Eye (tissue), 1 donor: ENCODE data around the gene SH2D2A.

Experiments
- DNase-seq: peaks from one replicate; pipeline ENCODE4 v3.0.0-alpha.2; 2015

Gene SH2D2A

GRCh38 chr1:156822680-156823079 is 6.0 kb upstream of the SH2D2A start:
- DNase-seq = no peak

DNA sequence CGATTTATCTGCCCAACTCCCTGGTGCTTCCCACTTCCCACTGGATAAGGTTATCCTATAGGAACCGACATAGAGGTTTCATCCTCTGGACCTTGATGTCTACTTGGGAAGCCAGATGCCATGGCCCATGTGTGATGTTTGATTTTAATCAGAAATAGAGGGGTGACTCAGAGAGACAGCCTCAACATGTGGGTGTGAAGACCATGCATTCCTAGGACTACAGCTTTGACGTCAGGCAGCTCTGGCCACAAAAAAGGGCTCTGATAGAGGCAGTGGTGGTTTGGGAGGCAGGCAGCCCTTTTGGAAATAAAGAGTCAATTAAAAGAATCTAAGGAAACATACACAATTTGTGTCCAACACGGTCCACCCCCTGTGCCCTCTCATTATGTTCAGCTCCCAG is 5.2 kb upstream of the SH2D2A start:
- DNase-seq = no peak

GRCh38 chr1:156815961-156816422 is 656 bp downstream of the SH2D2A start:
- no peak for DNase-seq

GRCh38 chr1:156815307-156815826 is 1.3 kb downstream of the SH2D2A start:
- peak; percentile 85 for DNase-seq

DNA sequence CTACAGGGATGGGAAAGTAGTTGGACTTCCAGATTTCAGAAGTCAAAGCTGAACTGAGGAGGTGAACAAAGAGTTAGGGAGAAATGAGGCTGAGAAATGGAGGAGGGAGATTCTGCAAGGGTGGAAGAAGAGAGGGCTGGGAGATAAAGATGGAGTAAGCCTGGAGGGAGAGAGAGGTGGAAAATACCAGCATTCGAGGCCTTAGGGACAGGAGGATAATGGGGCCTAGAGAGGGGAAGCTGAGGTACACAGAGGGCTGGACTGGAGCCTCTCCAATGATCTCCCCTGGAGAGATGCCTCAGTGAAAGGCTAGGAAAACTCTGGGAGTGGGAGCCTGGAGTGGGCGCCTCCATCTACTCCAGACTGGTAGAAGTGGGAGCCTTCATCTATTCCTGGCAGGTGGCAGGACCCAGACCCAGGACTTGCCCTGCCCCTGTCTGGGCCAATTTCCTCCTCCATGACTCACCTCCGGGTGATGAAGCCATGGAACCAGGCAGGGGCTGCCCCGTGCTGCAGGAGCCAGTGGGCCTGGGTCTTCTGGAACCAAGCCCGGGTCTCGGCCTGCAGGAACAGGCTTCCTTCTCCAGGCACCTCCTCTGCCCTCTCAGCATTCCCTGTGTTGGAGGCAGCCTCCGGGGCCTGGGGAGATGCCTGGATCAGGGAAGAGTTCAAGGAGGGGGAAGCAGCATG is 1.9 kb downstream of the SH2D2A start:
- DNase-seq = no peak

DNA sequence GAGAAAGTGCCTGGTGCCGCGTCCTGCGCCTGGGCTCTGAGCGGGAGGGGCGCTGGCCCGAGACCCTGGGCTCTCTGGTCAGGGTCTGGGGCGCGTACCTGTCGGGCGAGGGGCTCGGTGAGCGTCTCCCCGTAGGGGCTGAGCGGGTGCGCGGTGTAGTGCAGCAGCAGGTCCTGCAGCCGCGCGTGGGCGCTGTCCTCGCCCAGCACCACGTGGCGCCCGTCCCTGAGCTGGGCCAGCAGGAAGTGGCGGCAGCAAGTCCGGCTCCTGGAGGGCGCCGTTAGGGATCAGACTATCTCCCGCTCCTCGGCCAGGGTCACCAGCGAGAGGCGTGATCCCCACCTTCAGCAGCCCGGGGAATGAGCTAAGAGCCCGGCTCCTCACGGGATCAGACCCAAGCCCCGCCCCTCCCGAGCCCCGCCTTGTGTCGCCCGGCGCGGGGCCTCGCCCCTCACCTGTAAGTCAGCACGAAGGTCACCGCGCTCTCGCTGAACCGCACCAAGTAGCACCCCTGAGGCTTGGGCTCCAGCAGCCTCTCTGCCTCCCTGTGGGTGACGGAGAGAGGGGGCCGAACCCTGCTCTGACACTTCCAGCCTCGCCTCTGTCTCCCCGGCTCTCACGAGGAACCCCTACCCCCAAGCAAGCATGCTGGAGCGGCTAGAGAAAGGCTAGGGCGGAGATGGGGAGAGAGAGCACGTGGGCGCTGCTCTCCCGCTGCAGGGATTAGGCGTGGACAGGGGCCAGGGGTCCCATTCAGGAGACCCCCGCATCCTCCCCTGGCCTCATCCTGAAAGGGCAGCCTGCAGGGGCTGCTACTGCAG is 2.7 kb downstream of the SH2D2A start:
- peak; percentile 79 for DNase-seq

- no peak for DNase-seq
Observed at GRCh38 chr1:156813298-156813697, 3.4 kb downstream of the SH2D2A start.

GRCh38 chr1:156812293-156812990 is 4.2 kb downstream of the SH2D2A start:
- no peak for DNase-seq

- no peak for DNase-seq
Observed at GRCh38 chr1:156811168-156811567, 5.5 kb downstream of the SH2D2A start.

DNA sequence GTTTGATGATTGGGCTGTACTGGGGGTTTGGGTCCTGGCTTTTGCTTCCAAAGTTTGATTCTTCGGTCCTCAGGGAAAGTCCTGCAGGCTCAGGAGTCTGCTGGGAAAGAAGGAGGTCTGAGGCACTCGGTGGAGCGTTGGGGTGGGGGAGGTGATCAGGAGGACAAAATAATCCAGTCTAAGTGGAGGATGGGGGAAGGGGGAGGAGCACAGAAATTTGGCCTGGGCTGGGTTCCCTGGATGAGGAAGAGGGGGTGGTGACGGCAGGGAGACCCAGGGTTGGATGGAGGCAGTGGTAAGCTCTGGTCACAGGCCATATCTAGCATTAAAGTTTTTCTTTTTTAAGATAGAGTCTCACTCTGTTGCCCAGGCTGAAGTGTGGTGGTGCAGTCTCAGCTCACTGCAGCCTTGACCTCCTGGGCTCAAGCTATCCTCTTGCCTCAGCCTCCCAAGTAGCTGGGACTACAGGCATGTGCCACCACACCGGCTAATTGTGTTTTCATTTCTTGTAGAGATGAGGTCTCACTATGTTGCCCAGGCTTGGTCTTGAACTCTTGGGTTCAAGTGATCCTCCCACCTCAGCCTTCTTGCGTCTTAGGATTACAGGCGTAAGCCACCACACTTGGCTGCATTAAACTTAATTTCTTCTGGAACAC is 6.8 kb downstream of the SH2D2A start:
- DNase-seq = no peak

- no peak for DNase-seq
Observed at GRCh38 chr1:156809281-156809680, 7.4 kb downstream of the SH2D2A start.

GRCh38 chr1:156808186-156809030 is 8.2 kb downstream of the SH2D2A start:
- no peak for DNase-seq

DNA sequence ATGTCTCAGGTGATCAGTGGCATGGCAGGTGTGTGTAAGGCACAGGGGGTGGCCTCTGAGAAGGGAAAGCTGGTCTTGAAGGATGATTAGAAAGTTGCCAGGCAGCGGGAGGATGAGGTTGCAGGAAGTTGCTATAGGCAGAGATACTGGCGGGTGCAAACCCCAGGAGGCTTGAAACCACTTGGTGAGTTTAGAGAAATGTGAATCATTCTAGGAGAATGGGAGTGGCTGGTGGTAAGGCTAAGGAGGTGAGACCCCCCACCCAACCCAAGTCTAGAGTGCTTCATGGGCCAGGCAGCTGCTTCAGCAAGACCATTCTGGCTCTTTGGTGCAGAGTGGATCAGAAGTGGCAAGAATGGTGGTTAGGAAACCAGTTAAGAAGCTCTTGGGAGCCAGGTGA is 9.0 kb downstream of the SH2D2A start:
- no peak for DNase-seq

DNA sequence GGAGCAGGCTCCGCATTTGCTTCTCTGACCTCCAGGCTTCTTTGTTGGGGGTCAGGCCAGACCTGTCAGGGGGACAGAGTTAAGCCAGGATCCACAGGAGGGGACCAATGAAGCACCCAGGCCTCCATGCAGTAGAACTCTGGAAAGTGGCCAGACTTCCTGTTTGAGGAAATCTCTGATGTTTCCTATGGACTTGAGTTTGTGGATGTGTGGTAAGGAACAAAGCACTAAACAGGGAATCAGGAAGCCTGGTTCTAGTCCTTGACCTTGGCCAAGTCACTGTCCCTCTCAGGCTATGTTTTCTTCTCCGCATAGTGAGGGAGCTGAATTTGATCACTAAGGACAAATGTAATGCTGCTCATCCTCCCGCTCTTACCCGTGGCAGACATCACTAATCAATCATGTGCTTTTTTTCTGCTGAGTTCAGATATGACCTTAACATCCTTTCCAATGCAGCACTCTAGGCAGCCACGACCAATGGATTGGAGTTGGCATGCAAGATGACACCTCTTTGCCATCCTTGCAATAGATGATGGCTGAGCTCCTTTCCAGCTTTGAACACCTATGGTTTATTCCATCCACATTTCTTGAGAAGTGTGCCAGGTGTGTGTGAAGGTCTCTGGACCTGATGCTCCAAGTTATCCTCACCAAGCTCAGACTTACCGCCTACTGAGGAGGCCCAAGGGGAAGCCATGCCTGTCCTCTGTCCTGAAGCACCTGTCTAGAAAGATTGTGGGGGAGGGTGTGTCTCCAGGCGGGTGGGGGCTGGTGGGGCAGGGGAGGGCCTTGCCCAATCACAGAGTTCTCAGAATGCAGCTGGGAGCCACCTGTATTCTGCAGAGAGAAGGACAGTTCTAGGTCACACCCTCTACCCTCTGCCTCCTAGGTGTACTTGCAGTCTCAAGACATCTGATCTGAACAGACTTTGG is 9.9 kb downstream of the SH2D2A start:
- DNase-seq = no peak

DNA sequence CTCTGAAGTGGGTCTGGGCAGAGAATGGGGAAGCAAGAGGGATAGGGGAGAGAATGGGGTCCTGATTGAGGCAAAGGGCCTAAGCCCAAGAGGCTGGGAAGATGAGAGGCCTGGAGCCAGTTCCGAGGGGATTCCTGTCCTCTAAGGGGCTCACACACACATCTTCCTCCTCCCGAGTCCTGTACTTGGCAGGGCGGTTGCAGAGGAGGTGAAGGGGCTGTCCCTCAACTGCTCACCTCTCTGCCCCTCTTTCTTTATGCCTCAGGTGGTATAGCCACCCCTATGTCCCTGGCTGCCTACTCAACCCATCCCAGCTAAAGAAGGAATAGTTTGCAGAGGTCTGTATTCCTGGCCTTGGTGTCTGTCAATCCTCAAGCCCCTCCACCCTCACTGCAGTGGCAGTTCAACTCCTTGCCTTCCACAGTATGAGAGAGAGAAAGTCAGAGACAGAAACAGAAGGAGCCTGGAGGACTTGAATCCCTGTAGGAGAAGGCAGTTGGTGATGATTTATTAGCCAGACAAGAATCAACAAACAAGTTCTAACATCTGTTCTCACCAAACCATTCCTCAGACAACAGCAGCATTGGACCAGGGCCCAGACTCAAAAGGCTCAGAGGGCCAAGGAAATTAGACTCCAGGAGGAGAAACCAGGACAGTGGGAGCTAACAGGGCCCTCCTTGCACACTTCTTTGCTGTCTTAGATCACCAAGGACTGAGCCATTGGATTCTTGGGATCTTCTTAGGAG is 10.7 kb downstream of the SH2D2A start:
- DNase-seq = peak; percentile 34

GRCh38 chr1:156804572-156805243 is 11.9 kb downstream of the SH2D2A start:
- DNase-seq = peak; percentile 81

- DNase-seq = peak; percentile 11
Observed at GRCh38 chr1:156804026-156804425, 12.6 kb downstream of the SH2D2A start.

GRCh38 chr1:156803086-156803851 is 13.4 kb downstream of the SH2D2A start:
- DNase-seq = no peak
